ENCODE data around the gene TRMT13.

The TRMT13 gene

DNA sequence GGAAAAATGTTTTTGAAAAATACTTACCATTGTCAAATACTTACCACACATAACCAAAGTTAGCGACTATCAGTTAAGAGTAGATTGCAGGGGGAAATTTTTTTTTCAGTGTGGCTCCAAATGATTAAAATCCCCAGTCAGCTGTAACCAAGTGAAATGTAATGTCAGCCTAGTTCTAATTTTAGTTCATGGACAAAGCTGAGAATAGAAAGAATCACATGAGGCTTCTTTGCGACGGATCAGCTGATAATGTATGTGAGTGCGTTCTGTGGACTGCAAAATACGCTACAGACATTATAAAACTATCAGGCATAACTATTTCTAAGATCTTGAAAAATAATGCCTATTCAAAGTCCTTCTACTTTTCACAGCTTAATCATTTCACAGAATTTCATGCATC lies 45.1 kb downstream of the TRMT13 start, which contains the start of gene LRRC39:
Gene LRRC39, minus strand, starts transcription at position 166 of the 400 bp plus-strand sequence. CDS start 9,740 bp downstream, outside the sequence.
- TF ChIP-seq REST (IDR thresholded peaks at IDR 0.05; ENCODE audit: insufficient read depth in 1 of 2, low read depth in 2 of 2, low read length in 2 of 2) (no peak), FOXP2 (optimal IDR thresholded peaks at IDR 0.05; ENCODE audit: borderline replicate concordance, extremely low read depth, extremely low read length, insufficient read depth) (no peak), POLR2AphosphoS5 (IDR thresholded peaks at IDR 0.05; ENCODE audit: low read depth, low read length) (no peak), SIN3A (IDR thresholded peaks at IDR 0.05; ENCODE audit: borderline replicate concordance, insufficient read depth, low read length) (no peak), TAF1 (IDR thresholded peaks at IDR 0.05; ENCODE audit: borderline replicate concordance, insufficient read depth, low read length) (no peak)

DNA sequence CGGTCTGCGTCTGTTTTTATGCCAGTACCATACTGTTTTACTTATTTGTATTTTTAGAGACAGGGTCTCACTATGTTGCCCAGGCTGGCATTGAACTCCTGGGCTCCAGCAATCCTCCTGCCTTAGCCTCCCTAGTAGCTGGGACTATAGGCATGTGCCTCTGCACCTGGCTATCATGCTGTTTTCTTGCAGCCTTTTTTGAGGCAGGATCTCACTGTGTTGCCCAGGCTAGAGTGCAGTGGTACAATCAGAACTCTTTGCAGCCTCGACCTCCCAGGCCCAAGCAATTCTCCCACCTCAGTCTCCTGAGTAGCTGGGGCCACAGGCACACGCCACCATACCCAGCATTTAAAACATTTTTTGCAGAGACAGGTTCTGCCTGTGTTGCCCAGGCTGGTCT lies 50.4 kb downstream of the TRMT13 start:
- TF ChIP-seq TAF1 (IDR thresholded peaks at IDR 0.05; ENCODE audit: borderline replicate concordance, insufficient read depth, low read length) (no peak), POLR2AphosphoS5 (IDR thresholded peaks at IDR 0.05; ENCODE audit: low read depth, low read length) (no peak), REST (IDR thresholded peaks at IDR 0.05; ENCODE audit: insufficient read depth in 1 of 2, low read depth in 2 of 2, low read length in 2 of 2) (no peak), SIN3A (IDR thresholded peaks at IDR 0.05; ENCODE audit: borderline replicate concordance, insufficient read depth, low read length) (no peak), FOXP2 (optimal IDR thresholded peaks at IDR 0.05; ENCODE audit: borderline replicate concordance, extremely low read depth, extremely low read length, insufficient read depth) (no peak)

DNA sequence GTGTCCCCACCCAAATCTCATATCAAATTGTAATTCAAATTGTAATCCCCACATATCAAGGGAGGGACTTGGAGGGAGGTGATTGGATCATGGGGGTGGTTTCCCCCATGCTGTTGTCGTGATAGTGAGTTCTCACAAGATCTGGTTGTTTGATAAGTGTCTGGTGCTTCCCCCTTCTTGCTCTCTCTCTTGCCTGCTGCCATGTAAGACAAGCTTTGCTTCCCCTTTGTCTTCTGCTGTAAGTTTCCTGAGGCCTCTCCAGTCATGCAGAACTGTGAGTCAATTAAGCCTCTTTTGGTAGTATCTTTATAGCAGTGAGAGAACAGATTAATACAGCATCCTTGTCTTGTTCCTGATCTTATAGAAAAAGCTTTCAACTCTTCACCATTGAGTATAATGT lies 51.6 kb downstream of the TRMT13 start:
- TF ChIP-seq SIN3A (IDR thresholded peaks at IDR 0.05; ENCODE audit: borderline replicate concordance, insufficient read depth, low read length) (no peak), POLR2AphosphoS5 (IDR thresholded peaks at IDR 0.05; ENCODE audit: low read depth, low read length) (no peak), REST (IDR thresholded peaks at IDR 0.05; ENCODE audit: insufficient read depth in 1 of 2, low read depth in 2 of 2, low read length in 2 of 2) (no peak), FOXP2 (optimal IDR thresholded peaks at IDR 0.05; ENCODE audit: borderline replicate concordance, extremely low read depth, extremely low read length, insufficient read depth) (no peak)

- TF ChIP-seq FOXP2 (optimal IDR thresholded peaks at IDR 0.05; ENCODE audit: borderline replicate concordance, extremely low read depth, extremely low read length, insufficient read depth) (no peak), REST (IDR thresholded peaks at IDR 0.05; ENCODE audit: insufficient read depth in 1 of 2, low read depth in 2 of 2, low read length in 2 of 2) (no peak), TAF1 (IDR thresholded peaks at IDR 0.05; ENCODE audit: borderline replicate concordance, insufficient read depth, low read length) (no peak), SIN3A (IDR thresholded peaks at IDR 0.05; ENCODE audit: borderline replicate concordance, insufficient read depth, low read length) (no peak), POLR2AphosphoS5 (IDR thresholded peaks at IDR 0.05; ENCODE audit: low read depth, low read length) (no peak)
These were observed 54.9 kb downstream of the TRMT13 start for GRCh38 chr1:100187912-100188311.

GRCh38 chr1:100188617-100189016 lies 55.7 kb downstream of the TRMT13 start:
- no peak for TF ChIP-seq FOXP2 (optimal IDR thresholded peaks at IDR 0.05; ENCODE audit: borderline replicate concordance, extremely low read depth, extremely low read length, insufficient read depth)
- no peak for TF ChIP-seq TAF1 (IDR thresholded peaks at IDR 0.05; ENCODE audit: borderline replicate concordance, insufficient read depth, low read length)
- TF ChIP-seq SIN3A (IDR thresholded peaks at IDR 0.05; ENCODE audit: borderline replicate concordance, insufficient read depth, low read length): no peak
- no peak for TF ChIP-seq POLR2AphosphoS5 (IDR thresholded peaks at IDR 0.05; ENCODE audit: low read depth, low read length)
- TF ChIP-seq REST (IDR thresholded peaks at IDR 0.05; ENCODE audit: insufficient read depth in 1 of 2, low read depth in 2 of 2, low read length in 2 of 2): no peak
